ENCODE data around the gene EZH1.

Gene EZH1

DNA sequence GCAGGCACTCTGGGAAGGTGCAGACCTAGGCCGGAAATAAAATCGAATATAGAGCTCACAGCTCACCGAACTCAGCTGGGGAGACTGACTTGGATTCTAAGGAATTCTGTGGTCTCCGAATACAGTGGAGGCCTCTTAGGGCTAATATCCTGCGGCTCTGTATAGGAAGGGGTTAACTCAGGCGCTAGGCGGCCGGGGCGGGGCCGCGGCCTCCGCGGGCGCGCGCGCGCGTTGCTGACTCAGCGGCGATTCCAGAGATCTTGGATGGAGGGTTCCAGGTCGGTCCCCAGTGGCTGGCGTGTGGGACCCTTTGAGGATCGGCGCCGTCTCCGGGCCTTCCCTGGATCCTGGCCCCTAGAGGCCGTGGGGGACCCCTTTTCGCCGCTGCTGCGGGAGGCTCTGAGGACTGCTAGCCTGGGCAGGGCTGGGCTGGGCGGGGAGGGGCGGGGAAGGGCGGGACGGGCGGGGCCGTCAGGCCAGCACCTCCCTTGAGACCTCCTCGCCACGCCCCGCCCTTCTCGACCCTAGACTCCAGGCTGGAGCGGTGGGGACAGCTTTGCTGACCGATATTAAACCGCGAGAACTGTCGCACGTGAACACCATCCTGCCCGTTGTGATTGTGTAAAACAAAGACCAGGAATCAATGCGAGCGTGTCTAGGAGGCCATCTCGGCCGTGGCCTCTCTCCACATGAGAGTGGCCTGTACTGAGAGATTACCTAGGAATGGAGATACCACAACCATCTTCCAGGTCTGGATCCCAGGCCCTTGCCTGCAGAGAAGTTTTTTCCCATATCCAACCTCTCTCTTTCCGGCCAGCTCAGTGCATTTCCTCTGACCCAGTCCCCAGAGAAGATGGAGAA, 66.7 kb downstream of the EZH1 start:
- H3K27ac ChIP-seq = peak overlapping the region; percentile 71
- TF ChIP-seq, protein P1, sequence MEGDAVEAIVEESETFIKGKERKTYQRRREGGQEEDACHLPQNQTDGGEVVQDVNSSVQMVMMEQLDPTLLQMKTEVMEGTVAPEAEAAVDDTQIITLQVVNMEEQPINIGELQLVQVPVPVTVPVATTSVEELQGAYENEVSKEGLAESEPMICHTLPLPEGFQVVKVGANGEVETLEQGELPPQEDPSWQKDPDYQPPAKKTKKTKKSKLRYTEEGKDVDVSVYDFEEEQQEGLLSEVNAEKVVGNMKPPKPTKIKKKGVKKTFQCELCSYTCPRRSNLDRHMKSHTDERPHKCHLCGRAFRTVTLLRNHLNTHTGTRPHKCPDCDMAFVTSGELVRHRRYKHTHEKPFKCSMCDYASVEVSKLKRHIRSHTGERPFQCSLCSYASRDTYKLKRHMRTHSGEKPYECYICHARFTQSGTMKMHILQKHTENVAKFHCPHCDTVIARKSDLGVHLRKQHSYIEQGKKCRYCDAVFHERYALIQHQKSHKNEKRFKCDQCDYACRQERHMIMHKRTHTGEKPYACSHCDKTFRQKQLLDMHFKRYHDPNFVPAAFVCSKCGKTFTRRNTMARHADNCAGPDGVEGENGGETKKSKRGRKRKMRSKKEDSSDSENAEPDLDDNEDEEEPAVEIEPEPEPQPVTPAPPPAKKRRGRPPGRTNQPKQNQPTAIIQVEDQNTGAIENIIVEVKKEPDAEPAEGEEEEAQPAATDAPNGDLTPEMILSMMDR (conservative IDR thresholded peaks at IDR 0.05) = no peak

DNA sequence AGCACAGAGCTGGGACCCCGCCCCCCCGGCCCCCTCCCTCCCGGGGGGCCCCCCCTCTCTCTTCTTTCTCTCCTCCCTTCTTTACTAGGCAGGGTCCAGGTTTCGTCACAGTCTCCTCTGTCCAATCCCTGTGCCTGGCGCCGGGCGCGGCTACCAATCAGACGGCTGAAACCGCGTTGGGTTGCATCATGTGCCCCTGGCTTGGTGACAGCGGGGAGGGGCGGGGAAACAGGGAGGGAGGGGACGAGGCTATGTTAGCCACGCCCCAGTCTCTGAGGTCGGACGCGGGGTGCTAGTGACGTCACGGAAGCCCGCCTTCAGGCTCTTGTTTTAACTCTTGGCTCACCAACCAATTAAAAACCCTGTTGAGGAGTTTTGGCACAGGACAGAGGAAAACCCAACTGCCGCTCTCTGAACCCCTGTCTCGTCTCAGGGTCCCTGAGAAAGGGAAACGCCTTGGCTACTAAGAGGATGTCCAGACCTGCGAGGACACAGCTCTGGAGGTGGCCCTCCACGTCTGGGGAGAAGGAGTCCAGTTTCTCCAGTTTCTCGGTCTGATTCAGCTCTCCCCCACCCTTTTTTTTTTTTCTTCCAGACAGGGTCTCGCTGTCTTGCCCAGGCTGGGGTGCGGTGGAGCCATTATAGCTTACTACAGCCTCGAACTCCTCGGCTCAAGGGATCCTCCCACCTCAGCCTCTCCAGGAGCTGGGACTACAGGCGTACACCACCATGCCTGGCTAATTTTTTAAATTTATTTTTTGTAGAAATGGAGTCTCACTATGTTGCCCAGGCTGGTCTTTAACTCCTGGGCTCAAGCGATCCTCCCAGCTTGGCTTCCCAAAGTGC, 67.6 kb downstream of the EZH1 start:
- peak overlapping the region; percentile 81 for H3K27ac ChIP-seq
- TF ChIP-seq, protein P1 (conservative IDR thresholded peaks at IDR 0.05) = no peak

DNA sequence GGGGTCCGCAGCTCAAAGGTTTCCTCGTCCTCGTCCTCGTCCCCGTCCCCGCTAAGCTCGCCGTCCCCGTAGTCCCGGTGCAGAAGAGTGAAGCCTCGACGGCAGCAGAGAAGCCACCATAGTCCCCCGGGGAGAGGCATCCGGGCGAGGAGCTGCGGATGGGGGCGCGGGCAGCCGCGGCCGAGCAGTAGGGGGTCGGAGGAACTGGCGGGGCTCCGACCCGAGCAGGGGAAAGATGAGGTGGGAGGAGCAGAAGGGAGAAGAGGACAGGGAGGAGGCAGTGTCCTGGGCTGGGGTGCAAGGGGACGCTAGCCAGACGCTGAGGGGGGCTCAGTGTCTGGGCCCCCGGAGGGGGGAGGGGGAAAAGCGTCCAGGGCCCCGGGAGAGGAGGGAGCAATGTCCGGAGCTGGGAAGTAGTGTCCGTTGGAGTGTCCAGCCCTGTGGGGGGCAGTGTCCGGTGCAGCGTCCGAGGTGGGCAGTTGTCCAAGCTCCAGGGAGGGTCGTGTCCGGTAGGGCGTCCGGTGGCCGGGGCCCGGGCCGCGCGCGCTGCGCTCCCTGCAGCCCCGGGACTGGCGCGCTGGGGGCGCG, 68.3 kb downstream of the EZH1 start, which contains the start of gene PLEKHH3:
Gene PLEKHH3, minus strand, starts transcription at position 571 of the 588 bp plus-strand sequence. Its CDS starts 431 bp downstream, at position 140.
- peak within 1 kb of the TSS; percentile 81 for H3K27ac ChIP-seq
- TF ChIP-seq, protein P1 (conservative IDR thresholded peaks at IDR 0.05) = 0 out of 2 replicates have a peak, but pooled peaks have one; percentile 9

DNA sequence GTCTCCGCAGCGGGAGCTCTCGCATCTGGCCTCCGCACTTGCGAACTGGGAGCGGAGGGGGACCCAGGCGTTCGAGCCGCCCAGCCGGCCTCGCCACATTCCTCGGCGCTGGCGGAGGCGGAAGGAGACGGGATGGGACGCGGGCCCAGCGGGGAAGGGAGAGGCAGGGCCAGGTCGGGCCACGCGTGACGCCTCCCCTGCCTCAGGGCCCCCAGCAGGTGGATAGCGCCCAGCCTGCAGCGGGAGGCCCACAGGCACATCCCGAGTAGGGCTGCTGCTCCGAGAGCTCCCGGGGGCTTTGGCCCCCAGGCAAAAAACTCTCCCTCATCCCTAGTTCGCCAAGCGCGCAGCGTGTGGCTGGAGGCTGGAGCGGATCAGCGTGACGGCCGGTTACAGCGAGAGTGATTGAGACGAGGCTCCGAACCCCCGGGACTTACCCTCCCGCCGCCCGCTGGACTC, 68.8 kb downstream of the EZH1 start:
- peak overlapping the region; percentile 81 for H3K27ac ChIP-seq
- TF ChIP-seq, protein P1 (conservative IDR thresholded peaks at IDR 0.05) = no peak

DNA sequence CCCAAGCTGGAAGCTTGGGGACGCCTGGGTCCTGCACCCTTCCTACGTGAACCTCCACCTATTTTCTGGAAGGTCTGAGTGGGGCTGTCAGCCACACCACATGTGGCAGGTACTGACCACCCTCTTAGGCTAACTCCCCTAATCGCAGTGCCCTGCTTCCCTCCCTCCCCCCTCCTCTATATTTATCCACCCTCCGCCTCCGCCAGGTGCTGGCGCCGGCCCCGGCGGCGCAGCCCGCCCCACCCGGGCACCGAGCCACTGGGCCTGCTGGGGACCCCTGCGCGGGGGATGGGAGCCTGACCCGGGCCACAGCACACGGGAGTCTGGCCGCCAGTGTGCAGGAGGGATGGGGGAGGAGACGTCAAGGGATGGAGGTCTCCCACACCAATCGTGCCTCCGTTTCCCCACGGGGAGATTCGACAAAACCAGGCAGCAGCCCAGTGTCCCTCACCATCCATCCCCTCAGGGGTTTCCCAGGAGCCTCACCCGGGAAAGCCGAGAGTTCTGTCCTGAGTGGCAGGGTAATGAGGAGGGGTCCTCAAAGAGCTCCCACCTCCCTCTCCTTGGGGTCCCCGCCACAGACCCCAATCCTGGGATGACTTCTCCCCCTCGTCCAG, 69.4 kb downstream of the EZH1 start:
- TF ChIP-seq, protein P1 (conservative IDR thresholded peaks at IDR 0.05) = no peak
- H3K27ac ChIP-seq = peak overlapping the region; percentile 81

DNA sequence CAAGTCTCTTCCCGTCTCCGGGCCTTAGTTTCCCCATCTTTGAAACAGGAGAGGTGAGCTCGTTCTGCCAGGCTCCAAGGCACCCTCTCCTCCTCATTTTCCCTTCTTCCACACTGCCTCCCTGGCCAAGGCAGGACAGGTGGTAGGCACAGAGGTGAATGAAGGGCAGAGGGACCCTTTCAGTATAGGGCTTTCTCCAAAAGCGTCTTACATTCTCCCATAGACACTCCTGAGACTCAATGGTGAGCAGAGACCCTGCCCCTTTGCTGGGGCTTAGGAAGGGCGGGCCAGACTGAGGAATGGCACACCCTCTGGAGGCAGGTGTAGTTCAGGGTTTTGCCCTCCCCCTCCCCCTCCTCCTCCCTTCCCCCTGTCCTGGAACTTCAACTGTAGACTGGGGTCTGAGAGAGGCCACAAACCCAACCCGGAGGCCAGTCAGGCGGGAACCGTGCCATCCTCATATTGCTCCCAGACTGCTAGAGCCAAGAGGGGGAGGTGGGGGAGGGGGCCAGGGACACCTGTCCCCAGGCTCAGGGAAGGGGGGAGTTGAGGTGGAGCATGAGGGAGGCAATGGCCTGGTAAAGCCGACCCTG, 70.0 kb downstream of the EZH1 start:
- H3K27ac ChIP-seq = peak overlapping the region; percentile 81
- TF ChIP-seq, protein P1 (conservative IDR thresholded peaks at IDR 0.05) = no peak
